Mammary epithelial cell (primary cell): Measurements from ENCODE around the gene DHX30.

Source experiments
- EZH2 ChIP-seq: IDR thresholded peaks from 2 replicates; pipeline ENCODE4 v1.6.1; 2012; ENCODE audit warnings: low read length, inconsistent platforms, borderline replicate concordance
- TF ChIP-seq, protein P1 (sequence below), 2 donors: IDR thresholded peaks in 1 of 2; conservative IDR thresholded peaks in 1 of 2; 2 replicates each; pipeline ENCODE4 v1.5.1; 2011 to 2012; ENCODE audit warnings: inconsistent platforms in 2 of 2, low read length in 2 of 2, mild to moderate bottlenecking in 2 of 2, control low read depth in 1 of 2, low read depth in 1 of 2; ENCODE audit not compliant: insufficient read depth in 1 of 2; ENCODE audit errors: extremely low read depth in 1 of 2

DNA sequence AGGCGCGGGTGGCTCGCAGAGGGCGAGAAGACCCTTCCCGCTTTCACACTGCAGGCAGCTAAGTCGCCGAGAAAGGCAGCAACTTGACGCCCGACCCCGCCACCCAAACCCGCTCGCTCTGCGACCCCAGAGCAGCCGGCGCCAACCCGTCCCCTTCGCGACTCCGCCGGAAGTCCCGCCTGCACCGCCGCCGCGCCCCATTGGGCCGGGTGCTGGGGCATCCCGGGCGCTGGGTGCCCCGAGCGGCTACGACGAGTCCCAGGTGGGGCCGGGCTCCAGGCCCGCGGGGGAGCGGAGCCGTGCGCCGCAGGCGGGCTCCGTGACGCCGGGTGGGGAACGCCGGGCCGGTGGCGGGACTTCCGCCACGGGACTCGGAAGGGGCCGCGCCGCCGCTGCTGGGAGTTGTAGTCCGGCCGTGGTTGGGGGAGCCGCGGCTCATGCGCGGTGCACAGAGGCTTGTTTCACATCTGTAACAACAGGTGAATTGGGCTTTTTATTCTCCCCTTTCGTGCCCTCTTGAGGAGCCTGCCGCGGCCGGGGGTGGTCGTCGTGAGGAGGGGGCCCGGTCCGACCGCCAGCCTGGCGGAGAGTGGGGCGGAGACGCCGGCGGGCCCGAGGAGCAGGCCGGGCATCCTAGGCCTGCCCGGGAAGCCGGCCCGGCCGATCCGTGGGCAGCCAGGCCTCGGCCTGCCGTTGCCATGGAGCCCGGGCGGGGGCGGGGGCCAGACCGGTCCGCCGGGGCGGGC is at the start of gene DHX30:
- TF ChIP-seq EZH2, result no peak
- TF ChIP-seq, protein P1, sequence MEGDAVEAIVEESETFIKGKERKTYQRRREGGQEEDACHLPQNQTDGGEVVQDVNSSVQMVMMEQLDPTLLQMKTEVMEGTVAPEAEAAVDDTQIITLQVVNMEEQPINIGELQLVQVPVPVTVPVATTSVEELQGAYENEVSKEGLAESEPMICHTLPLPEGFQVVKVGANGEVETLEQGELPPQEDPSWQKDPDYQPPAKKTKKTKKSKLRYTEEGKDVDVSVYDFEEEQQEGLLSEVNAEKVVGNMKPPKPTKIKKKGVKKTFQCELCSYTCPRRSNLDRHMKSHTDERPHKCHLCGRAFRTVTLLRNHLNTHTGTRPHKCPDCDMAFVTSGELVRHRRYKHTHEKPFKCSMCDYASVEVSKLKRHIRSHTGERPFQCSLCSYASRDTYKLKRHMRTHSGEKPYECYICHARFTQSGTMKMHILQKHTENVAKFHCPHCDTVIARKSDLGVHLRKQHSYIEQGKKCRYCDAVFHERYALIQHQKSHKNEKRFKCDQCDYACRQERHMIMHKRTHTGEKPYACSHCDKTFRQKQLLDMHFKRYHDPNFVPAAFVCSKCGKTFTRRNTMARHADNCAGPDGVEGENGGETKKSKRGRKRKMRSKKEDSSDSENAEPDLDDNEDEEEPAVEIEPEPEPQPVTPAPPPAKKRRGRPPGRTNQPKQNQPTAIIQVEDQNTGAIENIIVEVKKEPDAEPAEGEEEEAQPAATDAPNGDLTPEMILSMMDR (conservative IDR thresholded peaks at IDR 0.05 in 1 of 2, IDR thresholded peaks at IDR 0.05 in 1 of 2; ENCODE audit: extremely low read depth in 1 of 2, insufficient read depth in 1 of 2, low read depth in 1 of 2, low read length in 2 of 2), result no peak
